NCI-H1092 treated with DMSO at 0.1 percent for 48 hours (cell line): ENCODE data around the gene PREPL.
"Not testable (repeated sequence)": the region's sequence is repeated elsewhere in the genome, so short reads cannot be mapped to it uniquely, and the experiment has no call there.

Experiments used
- DNase-seq: peaks from one replicate; lab custom pipeline; 2025; lab: John Stamatoyannopoulos, UW

Gene PREPL

GRCh38 chr2:44348400-44348799 is 12.9 kb downstream of the PREPL start:
- DNase-seq, result no peak

GRCh38 chr2:44347526-44347925 is 13.8 kb downstream of the PREPL start:
- DNase-seq, result no peak

- no peak for DNase-seq
Measured at GRCh38 chr2:44342854-44343253, 18.4 kb downstream of the PREPL start.

- DNase-seq, result no peak
Measured at GRCh38 chr2:44335806-44336538, 25.3 kb downstream of the PREPL start.

- no peak for DNase-seq
Measured at GRCh38 chr2:44333994-44334393, 27.3 kb downstream of the PREPL start.

- DNase-seq, result no peak
Measured at GRCh38 chr2:44330801-44331200, 30.5 kb downstream of the PREPL start.

- no peak for DNase-seq
Measured at GRCh38 chr2:44329343-44329742, 32.0 kb downstream of the PREPL start.

GRCh38 chr2:44328750-44329149 is 32.5 kb downstream of the PREPL start:
- DNase-seq, result no peak

GRCh38 chr2:44326548-44327264 is 34.6 kb downstream of the PREPL start:
- no peak for DNase-seq

- no peak for DNase-seq
Measured at GRCh38 chr2:44325897-44326296, 35.4 kb downstream of the PREPL start.

GRCh38 chr2:44324971-44325426 is 36.3 kb downstream of the PREPL start:
- no peak for DNase-seq

GRCh38 chr2:44321360-44321759 is 39.9 kb downstream of the PREPL start:
- no peak for DNase-seq

GRCh38 chr2:44320832-44321231 is 40.5 kb downstream of the PREPL start:
- DNase-seq, result no peak

- no peak for DNase-seq
Measured at GRCh38 chr2:44315945-44316344, 45.3 kb downstream of the PREPL start.

- DNase-seq, result no peak
Measured at GRCh38 chr2:44314362-44314761, 46.9 kb downstream of the PREPL start.

- no peak for DNase-seq
Measured at GRCh38 chr2:44310287-44310686, 51.0 kb downstream of the PREPL start.

GRCh38 chr2:44305882-44306281 is 55.4 kb downstream of the PREPL start:
- DNase-seq, result no peak

GRCh38 chr2:44304258-44304657 is 57.0 kb downstream of the PREPL start:
- DNase-seq, result no peak

- not testable (repeated sequence) for DNase-seq
Measured at GRCh38 chr2:44303766-44304165, 57.5 kb downstream of the PREPL start.

GRCh38 chr2:44301111-44301510 is 60.2 kb downstream of the PREPL start:
- no peak for DNase-seq

GRCh38 chr2:44299635-44300034 is 61.7 kb downstream of the PREPL start:
- DNase-seq, result no peak

GRCh38 chr2:44297431-44297830 is 63.9 kb downstream of the PREPL start:
- DNase-seq, result no peak

GRCh38 chr2:44296653-44297052 is 64.6 kb downstream of the PREPL start:
- DNase-seq, result no peak
